GM04504 (cell line): ENCODE data around the gene SLK.

ENCODE experiments used
- DNase-seq: peaks from one replicate; pipeline ENCODE4 v3.0.0-alpha.2; 2012; ENCODE audit warnings: low read depth

SLK gene

DNA sequence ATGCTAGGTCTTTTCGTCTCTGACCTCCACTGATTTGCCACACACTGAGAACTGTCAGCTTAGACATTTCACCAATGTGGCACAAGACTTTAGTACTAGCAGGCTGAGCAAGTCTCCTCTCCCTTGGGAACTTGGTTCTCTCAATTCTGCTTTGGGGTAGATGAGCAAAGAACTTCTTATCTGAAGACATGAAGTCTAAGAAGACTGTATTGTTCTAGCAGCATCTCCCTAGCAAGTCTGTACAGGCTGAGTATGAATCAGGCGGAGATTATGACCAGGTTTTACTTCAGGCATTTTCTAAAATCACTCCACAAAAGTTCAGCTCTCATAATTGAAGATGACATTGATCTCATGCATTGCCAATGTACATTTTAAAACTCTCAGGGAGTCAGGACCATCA, 25.1 kb upstream of the SLK start:
- DNase-seq = no peak

DNA sequence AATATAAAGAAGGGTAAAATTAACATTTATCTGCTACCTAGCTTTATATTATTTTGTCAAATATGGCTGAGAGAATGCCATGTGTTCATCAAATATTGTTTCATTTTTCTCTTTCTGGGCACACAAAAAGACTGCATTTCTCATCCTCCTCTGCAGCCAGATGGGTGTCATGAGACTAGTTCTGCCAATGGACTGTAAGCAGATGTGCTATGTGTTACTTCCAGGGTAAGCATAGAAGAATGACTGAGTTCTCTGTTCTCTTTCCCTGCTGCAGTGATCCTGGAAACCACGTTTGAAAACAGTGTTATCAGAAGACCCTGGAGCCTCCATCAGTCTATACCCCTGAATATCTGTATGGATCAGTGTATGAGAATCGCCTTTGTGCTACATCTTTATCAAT, 24.1 kb upstream of the SLK start:
- no peak for DNase-seq

DNA sequence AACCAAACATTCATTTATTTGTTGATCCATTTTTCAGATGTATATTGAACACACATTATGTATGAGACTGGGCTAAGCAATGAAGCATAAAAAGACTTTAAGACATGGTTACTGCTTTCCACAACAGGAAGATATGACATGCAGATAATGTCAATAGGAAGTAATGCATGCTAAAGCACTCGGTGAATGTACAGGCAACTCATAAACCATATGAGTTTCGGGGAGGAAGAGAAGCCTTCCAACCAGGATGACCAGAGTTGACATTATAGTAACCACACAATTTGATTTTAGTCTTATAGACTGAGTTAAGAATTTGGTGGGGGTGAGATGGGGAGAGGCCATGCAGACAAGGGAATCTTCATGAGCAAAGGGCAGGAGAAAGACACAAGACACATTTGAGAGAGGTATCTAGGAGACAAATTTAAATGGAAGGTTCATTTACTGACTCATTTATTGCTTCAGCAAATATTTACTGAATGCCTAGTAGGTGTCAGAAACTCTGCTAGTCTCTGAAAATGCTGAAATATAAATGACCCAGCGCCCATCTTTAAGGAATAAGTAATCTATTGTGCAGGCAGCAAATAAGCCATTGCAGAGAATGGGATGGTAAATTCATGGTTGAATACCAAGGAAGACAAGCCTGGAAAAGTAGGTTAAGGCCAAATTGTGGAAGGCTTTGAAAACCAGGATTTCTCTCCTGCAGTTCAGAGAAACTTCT, 19.0 kb upstream of the SLK start:
- no peak for DNase-seq

DNA sequence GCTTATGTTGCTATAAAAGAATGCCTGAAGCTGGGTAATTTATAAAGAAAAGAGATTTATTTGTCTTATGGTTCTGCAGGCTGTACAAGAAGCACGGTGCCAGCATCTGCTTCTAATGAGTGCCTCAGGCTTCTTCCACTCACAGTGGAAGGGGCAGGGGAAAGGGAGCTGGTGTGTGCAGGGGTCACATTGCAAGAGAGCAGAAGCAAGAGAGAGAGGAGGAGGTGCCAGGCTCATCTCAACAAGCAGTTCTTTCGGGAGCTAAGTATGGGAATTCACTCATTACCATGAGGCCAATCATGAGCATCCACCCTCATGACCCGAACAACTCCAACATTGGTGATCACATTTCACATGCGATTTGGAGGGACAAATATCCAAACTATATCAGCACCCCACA, 17.2 kb upstream of the SLK start:
- no peak for DNase-seq

DNA sequence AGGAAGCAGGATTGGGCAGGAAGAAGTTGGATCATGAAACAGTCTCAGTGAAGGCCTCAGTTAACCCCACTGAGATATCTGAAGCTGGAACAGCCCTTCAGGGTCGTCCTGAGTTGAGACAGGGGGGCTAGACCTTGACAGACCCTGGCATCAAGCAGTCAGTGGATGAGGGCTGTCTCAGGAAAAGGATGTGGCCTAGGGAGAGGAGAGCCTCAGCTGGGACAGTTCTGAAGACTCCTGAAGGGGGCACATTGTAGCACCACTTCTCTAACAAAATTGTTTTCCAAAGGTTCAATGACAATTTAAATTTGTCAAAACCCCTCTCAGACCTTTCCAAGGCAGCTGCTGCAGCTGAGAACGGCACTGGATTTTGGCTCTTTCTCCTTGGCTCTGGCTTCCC, 15.8 kb upstream of the SLK start:
- DNase-seq = no peak

DNA sequence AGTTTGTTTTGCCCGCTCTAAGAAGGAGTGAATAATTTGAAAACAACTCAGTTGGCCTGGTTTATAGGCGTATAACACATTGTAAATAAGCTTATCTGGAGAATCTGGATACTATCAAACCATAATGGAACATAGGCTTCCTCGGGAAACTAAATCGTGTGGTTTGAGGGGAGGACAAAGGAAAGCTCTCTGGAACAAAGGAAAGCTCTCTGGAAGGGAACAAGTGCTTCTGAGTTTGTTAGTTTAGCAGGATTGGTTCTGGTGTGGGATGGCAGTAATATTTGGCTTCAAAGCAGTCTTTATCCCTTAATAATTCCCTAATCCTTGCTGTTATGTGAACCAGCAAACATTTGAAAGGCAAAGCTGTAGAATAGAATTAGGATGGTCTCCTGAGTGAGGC, 15.0 kb upstream of the SLK start:
- no peak for DNase-seq

DNA sequence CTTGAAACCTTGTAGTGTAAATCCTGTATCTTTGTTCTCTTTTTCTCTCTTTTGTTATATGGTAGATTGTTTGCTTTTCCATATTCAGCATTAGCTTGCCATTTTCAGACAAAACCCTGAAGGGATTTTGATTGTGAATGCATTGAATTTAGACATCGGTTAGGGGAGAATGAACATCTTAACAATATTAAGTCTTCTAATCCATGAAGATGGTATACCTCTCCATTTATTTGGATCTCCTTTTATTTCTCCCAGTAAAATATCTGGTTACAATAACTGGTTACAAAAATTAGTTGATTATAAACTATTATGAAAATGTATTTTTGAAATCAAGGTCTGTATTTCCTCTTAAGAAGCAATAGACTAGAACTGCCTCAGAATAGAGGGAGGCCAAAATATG, 12.4 kb upstream of the SLK start:
- DNase-seq = no peak

DNA sequence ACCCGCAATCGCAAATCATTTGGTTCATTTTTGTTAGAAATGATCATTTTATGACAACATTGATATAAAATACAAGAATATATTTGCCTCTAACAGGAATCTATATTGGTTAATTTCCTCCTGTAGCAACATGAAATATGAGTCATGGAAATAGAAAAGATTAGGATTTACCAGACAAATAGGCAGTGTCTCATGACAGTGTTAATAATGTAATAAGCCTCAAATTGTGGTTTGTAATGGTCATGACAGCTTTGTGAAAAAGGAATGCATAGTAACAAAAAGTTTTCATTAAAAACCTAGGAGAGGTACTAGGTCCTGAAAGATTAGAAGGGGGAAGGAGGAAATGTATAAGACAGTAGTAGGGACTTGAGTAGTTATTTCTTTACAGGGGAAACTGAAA, 7.9 kb upstream of the SLK start:
- no peak for DNase-seq

DNA sequence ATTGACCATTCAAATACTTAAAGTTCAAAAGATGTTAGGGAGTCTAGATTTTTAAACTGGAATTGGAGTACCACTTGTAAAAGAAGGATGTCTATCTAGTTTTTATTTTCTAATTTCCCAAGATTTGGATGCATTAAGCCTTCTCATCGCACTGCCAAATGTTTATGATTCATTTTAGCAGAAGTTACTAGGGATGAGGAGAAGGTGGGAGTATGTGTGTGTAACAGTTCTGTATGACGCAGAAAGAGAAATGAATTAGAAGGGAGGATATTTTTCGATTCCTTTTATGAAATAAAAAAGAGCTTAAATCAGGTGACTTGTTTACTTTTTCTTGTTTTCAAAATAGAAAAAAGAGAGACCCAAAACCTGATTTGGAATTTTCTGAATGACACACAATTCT, 6.8 kb upstream of the SLK start:
- DNase-seq = no peak

DNA sequence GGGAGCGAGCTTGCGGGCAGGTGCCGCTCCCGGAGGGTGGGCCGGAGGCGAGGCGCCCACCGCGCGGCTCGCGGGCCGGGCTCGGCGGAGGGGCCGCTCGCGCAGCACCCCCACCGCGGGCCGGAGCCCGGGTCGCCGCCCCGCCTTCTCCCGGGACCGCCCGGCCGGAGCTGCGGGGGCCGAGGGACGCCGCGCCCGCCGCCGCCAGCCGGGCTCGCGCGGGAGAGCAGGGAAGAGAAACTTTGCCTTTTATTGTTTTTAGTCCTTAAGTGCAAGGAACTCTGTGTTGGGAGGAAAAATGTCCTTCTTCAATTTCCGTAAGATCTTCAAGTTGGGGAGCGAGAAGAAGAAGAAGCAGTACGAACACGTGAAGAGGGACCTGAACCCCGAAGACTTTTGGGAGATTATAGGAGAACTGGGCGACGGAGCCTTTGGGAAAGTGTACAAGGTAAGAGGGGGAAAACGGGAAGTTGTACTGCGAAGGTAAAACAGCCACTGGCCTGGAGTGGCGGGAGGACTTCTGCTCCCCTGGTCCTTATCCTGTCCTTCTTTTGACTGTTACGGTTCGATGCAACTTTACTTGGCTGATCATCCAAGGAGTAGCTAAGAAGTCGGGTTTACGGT, 620 bp downstream of the SLK start:
- no peak for DNase-seq

DNA sequence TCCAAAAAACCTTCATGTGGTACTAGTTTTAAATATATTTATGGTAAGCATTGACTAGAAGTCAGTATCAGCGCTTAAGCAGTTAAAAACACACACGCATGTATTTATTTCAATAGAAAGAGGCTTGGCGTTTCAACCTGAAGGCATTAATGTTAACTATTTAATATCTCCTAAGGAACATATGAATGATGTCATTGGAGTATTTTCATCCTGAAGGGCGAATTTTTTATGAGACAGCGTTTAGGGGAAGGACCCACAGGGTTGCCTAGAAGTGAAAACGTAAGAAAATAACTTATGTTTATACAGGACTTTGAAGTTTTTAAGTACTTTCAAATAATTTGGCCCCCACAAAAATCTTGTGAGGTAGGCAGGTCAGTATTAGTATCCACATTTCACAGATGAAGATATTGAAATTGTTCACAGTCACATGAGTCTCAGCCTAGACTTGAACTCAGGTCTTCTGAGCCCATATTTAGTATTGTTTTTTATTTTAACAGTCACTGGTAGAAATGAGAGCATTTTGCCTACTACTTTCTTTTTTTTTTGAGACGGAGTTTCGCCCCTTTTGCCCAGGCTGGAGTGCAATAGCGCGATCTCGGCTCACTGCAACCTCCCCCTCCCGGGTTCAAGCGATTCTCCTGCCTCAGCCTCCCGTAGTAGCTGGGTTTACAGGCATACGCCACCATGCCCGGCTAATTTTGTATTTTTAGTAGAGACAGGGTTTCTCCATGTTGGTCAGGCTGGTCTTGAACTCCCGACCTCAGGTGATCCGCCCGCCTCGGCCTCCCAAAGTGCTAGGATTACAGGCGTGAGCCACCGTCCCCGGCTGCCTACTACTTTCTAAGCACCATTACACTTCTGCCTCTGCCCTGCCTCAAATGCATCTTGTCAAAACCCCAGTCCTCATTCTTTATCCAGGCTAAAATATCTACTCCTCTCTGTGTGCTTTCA, 1.8 kb downstream of the SLK start:
- no peak for DNase-seq

DNA sequence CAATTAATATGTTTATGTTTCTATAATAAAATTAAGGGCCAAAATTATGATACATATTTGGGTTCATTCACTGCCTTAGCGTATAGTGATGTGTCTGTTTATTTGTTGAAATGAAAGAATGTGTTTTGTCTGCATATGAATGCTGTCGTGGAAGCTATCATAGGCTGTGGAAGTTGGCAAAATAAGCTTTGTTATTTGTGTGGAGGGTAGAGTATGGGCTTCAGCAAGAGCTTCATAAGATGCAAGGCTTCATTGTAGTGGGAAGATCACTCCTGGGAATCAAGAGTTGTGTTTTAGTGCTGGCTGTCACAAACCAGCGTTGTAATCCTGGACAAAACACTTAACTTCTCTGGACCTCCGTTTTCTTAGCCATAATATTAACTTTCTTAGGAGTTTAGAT, 2.5 kb downstream of the SLK start:
- DNase-seq = no peak

DNA sequence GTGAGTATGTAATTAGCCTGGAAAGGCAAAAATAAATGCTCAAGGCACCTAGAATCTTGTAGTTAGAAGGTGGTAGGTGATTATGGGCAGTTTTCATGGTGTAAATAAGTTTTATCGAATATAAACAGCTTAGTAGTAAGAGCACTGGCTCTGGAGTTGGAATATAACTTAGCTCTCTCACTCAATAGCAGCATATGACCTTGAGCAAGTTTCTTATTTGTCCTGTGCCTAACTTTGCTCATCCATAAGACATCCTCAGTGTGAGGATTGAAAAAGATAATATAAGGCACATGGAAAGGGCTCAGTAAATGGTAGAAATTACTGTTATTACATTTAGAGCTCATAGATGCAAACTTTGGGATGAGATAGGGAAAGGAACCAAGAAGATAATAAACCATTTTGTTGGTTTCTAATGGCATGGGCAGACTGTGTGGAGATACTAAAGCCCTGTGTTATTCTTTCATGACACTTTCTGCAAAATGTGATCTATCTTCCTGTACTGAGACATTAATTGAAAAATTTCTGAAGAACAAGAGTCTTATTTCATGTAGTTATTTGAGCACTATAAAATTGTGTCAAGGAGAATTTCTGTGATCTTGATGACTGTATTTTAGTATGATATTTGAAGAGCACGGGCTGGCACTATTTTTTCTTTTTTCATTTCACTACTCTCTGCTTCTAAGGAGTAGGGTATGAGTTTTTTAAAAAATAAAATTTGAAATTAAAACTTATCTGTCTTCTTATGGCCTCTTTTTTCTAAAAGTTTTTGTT, 3.1 kb downstream of the SLK start:
- no peak for DNase-seq

DNA sequence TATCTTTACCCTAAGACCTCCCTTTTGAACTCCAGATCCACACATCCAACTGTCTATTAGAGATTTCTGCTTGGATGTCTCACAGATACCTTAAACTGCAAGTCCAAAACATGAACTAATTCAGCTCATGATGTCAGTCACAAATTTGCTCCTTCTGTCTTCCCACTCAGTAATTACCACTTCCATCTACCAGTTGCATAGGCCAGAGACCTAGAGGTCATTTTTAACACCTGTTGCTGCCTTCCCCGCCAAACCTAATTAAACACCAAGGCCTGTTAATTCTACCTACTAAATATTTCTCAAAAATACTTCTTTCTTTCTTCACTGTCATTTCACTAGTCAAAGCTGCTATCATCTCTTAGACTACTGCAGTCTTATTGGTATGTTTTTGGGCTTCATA, 8.2 kb downstream of the SLK start:
- no peak for DNase-seq

DNA sequence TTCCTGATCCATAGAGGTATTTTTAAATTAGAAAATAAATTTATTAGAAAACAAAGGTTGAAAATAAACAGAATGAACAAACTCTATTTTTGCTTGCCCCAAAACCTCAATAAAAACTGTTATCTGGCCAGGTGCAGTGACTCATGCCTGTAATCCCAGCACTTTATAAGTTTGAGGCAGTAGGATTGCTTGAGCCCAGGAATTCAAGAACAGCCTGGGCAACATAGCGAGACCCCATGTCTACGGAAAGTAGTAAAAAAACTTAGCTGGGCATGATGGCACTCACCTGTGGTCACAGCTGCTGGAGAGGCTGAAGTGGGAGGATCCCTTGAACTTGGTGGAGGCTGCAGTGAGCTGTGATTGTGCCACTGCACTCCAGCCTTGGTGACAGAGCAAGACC, 10.3 kb downstream of the SLK start:
- DNase-seq = no peak

DNA sequence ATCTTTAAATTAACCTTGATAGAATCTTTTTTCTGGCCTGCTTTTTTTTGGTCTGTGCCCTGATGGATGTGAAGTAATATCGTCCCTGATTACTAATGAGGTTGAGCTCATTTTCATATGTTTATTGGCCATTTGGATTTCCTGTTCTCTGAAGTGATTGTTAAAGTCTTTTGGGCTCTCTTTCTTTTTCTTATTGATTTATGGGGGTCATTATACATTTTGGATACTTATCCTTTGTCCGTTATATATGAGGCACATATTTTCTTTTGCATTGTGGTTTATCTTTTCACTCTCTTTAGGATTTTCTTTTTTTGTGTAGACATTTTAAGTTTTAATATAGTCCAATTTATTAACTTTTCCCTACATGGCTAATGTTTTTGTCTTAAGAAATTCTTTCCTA, 12.6 kb downstream of the SLK start:
- no peak for DNase-seq

DNA sequence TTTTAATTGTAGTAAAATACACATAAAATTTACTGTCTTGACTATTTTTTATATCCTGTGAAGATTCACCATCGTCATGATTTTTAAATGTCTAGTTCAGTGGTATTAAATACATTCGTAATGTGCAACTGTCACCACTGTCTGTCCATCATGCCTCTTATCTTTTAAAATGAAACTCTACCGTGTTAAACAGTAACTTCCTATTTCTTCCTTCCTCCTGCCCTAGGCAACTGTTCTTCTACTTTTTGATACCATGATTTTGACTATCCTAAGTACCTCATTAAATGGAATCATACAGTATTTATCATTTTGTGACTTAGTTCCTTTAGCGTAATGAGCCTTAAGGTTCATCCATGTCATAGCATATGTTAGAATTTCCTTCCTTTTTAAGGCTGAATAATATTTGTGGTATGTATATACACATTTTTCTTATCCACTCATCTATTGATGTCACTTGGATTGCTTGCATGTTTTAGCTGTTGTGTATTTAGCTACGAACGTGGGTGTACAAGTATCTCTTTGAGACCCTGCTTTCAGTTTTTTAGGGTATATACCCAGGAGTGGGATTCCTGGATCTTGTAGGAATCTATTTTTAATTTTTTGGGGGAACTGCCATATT, 13.5 kb downstream of the SLK start:
- no peak for DNase-seq

DNA sequence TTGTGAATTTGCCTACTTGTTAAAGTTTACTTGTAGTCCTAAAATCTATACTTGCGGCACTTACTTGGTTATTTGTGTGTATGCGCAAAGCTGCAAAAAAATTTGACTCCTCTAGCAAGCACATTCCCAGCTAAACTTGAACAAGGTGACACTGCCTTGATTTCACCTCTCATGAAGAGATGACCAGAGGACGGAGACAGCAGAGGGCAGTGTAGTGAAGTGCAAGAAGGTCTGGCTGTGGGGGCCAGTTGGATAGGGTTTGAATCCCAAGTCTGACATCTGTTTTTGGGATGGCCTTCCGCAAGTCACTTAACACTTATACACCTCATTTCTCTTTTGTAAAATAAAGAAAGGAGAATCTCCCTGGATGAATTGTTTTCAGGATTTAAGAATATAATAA, 15.7 kb downstream of the SLK start:
- no peak for DNase-seq

DNA sequence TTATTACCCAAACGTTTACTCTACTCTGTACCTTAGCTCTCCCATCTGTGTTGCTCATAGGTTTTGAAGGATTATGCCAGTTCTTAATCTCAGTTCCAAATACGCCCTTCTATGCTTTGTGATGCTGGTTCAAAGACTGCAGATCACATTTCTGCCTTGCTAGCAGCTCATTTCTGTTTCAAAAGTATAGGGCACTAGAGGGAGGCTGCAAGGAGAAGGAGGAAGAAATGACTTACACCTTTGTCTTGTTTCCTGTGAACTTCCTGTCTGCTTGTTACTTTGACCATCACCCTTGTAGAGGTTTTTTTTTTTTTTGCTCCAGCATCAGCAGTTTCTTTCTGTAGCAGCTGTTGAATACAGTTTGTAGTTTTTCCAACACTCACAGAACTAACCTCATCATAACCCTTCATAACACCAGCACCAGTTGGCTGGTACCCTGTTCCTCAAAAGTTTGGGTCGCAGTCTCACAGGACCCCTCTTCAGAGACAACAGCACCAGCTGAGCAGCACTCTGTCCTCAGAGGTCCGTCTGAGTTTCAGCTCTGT, 16.5 kb downstream of the SLK start:
- no peak for DNase-seq

DNA sequence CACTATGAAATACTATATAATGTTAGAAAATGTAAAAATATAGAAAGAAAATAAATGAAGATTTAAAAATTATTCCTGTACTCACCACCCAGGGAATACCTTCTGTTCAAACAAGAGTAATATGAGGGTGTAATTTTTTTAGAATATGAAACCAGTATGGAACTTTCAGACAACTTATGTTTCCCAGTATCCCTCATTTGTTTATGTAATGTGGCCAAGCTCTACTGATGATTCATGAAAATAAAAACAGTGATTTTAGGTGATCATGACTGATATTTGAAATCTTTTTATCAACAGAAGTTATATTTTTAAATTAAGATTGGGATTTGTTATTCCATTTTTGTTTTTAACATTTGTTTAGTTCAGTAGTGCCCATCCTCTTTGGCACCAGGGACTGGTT, 18.8 kb downstream of the SLK start:
- no peak for DNase-seq

DNA sequence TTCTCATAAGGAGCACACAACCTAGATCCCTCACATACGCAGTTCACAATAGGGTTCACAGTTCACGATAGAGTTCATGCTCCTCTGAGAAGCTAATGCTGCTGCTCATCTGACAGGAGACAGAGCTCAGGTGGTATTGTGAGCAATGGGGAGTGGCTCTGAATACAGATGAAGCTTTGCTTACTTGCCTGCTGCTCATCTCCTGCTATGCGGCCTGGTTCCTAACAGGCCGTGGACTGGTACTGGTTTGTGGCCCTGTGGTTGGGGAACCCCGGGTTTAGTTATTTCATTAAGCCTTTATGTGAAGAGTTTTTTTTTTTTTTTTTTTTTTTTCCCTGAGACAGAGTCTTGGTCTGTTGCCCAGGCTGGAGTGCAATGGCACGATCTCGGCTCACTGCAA, 19.4 kb downstream of the SLK start:
- no peak for DNase-seq

DNA sequence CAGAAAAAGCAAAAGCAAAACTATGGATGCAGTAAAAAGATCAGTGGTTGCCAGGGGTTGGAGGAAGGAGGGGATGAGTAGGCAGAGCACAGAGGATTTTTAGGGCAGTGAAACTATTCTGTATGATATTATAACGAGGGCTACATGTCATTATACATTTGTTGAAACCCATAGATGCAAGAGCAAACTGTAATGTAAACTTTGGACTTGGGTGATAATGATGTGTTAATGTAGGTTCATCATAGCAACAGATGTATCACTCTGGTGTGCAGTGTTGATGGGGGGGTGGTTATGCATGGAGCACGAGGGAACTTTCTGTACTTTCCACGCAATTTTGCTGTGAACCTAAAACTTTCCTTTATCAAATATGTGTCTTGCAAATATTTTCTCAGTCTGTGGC, 23.2 kb downstream of the SLK start:
- no peak for DNase-seq
